KBM-7 (cell line): ENCODE data around the gene MPDU1.

Experiments
- DNase-seq: peaks from one replicate; pipeline ENCODE4 v3.0.0-alpha.2; 2015
- in situ Hi-C: fragments of 300-500 bp; cut with MboI; formaldehyde crosslinking; loops from 2 replicates; pipeline ENCODE4 v1.14.3; 2020; ENCODE audit warnings: low sequenced_read_pairs, low pct_unique_long_range_greater_than_20kb, mixed read lengths

The MPDU1 gene

DNA sequence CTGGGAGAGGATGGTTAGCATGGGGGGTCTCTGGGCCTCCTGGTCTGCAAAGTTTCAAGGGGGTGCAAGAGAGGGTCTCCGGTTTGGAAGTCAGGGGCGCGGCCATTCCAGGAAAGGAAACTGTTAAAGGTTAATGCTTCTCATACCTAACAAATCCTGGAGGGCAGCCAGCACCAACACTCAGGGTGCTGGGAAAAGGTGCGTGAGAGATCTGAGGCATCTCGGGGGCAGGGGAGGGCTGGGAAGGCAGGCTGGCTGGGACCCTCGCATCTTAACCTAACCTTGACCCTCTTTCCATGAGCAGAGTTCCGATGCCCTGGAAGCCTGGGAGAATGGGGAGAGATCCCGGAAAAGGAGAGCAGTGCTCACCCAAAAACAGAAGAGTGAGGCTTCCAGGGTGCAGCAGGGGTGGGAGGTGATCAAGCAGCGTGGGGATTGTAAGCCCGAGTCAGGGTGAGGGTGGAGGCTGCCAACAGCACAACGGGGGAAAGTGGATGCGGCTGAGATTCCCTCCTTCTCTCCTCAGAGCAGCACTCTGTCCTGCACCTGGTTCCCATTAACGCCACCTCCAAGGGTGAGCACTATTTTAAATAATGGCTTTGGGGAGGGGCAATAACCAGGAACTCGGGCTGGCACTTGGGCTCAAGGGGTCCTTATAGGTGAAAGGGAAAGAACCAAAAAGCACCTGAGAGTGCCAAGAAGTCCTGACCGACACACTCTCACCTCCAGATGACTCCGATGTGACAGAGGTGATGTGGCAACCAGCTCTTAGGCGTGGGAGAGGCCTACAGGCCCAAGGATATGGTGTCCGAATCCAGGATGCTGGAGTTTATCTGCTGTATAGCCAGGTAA, 24.1 kb upstream of the MPDU1 start:
- in situ Hi-C loops, result no loop called here
- DNase-seq, result no peak

DNA sequence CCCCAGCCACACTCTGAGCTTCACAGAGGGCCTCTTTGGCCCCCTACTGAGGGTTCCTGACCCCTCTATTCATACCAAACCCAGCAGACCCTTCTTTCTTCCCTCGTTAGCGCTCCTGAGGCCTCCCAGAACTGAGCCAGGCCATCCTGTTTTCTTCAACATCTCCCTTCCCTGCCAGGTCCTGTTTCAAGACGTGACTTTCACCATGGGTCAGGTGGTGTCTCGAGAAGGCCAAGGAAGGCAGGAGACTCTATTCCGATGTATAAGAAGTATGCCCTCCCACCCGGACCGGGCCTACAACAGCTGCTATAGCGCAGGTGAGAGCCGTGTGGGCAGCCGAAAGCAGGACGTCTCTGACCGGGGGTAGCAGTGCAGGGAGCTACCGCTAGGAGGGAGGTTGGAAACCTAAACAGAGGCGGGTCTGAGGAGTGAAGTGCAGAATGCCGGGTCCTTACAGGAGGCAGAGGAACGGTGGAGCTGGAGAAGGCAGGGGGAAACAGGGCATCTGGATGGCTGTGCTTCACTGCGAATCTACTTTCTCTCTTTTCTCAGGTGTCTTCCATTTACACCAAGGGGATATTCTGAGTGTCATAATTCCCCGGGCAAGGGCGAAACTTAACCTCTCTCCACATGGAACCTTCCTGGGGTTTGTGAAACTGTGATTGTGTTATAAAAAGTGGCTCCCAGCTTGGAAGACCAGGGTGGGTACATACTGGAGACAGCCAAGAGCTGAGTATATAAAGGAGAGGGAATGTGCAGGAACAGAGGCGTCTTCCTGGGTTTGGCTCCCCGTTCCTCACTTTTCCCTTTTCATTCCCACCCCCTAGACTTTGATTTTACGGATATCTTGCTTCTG, 23.3 kb upstream of the MPDU1 start:
- DNase-seq, result peak; percentile 76
- in situ Hi-C loops, result no loop called here

DNA sequence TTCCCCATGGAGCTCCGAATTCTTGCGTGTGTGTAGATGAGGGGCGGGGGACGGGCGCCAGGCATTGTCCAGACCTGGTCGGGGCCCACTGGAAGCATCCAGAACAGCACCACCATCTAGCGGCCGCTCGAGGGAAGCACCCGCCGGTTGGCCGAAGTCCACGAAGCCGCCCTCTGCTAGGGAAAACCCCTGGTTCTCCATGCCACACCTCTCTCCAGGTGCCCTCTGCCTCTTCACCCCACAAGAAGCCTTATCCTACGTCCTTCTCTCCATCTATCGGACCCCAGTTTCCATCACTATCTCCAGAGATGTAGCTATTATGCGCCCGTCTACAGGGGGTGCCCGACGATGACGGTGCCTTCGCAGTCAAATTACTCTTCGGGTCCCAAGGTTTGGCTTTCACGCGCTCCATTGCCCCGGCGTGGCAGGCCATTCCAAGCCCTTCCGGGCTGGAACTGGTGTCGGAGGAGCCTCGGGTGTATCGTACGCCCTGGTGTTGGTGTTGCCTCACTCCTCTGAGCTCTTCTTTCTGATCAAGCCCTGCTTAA, 22.6 kb upstream of the MPDU1 start:
- in situ Hi-C loops, result no loop called here
- DNase-seq, result peak; percentile 89

DNA sequence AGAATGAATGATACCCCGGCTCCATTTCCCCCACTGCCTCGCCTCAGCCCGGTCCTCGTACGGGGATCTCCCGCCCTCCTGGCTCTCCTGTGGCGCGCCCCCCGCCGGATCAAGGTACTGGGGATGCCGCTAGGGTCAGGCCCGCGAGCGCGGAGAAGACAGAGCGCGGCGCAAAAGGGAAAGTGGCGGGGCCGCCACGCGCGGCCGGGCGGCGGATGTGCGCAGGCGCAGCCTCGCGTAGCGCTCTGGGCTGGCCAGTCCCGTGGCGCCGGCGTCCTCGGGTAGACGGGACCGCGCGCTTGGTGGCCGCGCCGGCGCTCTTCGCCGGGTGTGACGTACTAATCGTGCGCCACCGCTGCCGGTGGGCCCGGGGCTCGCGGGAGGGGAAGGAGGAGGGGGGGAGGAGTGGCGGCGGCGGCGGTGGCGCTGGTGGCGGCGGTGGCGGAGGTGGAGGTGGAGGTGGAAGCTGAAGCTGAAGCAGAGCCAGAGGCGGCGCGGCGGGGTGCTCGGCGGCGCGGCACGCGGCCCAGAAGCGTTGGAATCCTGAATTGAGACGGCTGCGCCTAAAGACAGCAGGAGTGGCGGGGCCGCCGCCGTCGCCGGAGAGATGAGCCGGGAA, 22.0 kb upstream of the MPDU1 start, which contains the start of gene SENP3:
Gene SENP3, plus strand, starts transcription at position 331 of the 619 bp plus-strand sequence. CDS start 1,158 bp downstream, outside the sequence.
- DNase-seq, result peak; percentile 86
- in situ Hi-C loops, result no loop called here

DNA sequence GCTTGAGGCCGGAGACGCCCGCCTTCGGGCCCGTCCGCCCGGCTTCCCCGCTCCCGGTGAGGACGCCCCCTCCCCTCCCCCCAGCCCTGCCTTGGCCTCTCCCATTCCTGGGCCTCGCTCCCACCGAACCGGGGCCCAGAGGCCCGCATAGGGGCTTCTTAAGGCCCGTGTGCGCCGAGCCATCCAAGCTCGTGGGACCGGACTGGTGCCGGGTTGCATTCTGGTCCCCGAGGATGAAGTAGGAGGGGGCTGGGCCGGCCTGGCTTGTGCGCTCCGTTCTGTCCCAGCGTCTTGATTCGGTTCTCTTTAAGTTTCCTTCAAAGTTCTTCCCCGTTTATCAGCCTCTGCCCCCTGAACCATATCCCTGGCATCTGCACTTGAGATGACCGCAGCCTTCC, 21.4 kb upstream of the MPDU1 start:
- DNase-seq, result no peak
- in situ Hi-C loops, result no loop called here

DNA sequence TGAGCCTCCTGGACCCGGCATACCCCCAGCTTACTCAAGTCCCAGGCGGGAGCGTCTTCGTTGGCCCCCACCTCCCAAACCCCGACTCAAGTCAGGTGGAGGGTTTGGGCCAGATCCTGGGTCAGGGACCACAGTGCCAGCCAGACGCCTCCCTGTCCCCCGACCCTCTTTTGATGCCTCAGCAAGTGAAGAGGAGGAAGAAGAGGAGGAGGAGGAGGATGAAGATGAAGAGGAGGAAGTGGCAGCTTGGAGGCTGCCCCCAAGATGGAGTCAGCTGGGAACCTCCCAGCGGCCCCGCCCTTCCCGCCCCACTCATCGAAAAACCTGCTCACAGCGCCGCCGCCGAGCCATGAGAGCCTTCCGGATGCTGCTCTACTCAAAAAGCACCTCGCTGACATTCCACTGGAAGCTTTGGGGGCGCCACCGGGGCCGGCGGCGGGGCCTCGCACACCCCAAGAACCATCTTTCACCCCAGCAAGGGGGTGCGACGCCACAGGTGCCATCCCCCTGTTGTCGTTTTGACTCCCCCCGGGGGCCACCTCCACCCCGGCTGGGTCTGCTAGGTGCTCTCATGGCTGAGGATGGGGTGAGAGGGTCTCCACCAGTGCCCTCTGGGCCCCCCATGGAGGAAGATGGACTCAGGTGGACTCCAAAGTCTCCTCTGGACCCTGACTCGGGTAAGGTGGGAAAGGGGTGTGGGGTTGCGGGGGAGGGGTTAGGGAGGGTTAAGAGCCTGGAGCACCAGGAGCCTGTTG, 20.4 kb upstream of the MPDU1 start:
- no peak for DNase-seq
- in situ Hi-C loops, result no loop called here

DNA sequence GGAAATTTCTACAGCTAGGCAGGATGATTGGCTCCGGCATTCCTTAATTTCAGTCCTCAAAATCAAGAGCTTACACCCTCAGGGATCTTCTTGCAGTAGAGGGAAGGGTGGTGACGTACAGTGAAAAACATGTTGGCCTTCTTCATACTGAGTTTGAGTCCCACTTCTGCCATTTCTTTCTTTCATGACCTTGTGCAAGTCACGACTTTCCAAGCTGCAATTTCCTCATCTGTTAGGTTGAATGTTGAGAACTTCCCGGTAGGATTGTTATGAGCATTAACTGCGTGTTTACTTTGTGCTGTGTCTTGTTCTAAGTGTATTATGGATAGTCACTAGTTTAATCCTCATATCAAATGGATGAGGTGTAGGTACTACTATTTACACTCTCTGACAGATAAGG, 14.1 kb upstream of the MPDU1 start:
- in situ Hi-C loops, result no loop called here

DNA sequence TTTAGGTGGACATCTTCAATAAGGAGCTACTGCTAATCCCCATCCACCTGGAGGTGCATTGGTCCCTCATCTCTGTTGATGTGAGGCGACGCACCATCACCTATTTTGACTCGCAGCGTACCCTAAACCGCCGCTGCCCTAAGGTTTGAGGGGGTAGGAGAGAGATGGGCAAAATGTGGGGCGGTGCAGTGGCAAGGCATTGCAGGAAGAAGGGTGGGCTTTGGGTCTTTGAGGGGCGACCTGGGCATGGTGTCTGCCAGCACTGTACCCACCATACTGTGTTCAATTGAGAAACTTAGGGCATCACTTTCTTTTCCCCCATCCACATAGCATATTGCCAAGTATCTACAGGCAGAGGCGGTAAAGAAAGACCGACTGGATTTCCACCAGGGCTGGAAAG, 13.3 kb upstream of the MPDU1 start:
- in situ Hi-C loops, result no loop called here
- no peak for DNase-seq

More for the DNA sequence above, 14.1 kb upstream of the MPDU1 start:
- DNase-seq, result no peak

DNA sequence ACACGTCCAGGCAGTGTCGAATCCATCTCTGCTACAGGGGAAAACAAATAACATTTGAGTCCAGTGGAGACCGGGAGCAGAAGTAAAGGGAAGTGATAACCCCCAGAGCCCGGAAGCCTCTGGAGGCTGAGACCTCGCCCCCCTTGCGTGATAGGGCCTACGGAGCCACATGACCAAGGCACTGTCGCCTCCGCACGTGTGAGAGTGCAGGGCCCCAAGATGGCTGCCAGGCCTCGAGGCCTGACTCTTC, 11.4 kb upstream of the MPDU1 start:
- no peak for DNase-seq
- in situ Hi-C loops, result no loop called here

DNA sequence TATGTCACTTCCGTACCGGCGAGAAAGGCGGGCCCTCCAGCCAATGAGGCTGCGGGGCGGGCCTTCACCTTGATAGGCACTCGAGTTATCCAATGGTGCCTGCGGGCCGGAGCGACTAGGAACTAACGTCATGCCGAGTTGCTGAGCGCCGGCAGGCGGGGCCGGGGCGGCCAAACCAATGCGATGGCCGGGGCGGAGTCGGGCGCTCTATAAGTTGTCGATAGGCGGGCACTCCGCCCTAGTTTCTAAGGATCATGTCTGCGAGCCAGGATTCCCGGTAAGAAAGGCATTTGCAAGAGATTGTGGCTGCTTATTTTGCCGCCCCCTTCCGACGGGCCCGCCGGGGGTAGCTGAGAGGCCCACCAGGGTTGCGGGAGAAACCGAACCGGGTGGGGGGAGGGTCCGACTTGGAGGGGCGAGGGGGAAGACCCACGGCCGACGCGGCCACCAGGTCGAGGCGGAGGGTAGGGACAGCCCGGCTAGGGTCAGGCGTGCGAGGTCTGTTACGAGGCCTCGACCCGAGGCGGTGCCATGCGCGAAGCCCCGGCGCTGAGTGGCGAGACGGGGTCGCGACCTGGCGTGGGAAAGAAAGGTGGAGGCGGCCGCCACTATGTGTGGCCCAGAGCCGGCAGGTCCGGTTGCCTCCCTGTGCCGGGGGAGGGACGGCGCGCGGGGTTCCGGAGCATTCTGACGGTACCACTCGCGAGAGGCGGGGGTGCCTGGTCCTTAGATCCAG, 10.9 kb upstream of the MPDU1 start:
- in situ Hi-C loops, result no loop called here
- DNase-seq, result peak; percentile 100

DNA sequence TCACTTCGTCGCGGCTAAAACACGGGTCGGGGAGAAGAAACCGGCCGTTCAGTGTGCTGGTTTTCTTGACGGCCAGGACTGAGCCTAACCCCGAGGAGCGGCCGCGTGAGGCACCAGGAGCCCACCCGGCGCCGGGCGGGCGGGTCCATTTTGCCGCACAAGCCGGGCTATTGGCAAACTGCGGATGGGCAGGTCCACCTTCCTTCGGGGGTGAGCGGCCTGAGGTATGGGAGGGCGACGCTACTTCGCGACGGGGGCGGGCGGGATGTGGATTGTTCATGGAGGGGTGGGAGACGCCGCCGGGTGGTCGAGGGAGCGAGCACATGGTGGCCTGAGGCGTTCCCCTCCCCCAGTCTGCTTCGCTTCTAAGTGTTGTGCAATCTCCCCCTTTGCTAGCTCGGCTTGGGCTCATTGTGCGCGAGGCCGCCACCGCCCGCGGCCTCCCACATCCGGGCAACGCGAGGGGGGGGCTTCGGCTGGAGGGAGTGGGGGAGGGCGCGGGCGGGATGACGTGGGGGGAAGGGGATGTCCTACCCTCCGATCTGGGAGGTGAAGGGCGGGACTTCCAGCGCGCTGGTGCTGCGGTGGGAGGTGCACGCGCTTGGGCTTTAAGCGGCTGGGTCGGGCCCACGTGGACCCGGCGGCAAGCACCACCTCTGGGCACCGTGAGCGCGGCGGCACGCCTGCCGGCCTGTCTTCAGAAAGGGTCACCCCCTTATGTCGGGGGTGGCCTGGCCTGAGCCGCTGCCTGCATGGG, 10.2 kb upstream of the MPDU1 start:
- in situ Hi-C loops, result no loop called here
- DNase-seq, result peak; percentile 88

DNA sequence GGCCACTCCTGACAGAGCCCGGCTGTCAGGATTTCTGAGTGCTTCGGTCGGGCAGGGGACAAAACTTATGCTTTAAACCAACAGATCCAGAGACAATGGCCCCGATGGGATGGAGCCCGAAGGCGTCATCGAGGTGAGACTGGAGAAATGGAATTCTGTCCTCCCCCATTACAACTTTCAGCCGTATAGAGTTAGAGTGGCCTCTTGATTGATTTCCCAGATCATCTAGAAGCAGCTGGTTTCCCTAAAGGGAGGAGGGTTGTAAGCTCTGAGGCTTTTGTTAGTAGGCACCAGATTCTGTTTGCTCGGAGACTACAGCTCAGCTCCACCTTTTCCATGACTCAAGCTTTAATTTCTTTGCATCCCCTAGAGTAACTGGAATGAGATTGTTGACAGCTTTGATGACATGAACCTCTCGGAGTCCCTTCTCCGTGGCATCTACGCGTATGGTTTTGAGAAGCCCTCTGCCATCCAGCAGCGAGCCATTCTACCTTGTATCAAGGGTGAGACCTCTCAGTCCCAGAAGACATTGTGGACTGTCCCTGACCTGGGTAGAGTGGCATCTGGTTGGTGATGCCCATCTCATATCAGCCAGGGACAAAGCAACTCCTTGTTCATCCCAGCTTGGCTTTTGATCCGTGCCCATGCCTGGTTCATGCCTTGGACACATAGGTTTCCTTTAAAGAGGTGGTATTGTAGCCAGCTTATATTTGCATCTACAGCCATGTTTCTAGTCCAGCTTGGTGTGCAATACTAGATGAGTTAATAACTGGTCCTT, 9.3 kb upstream of the MPDU1 start:
- DNase-seq, result no peak
- in situ Hi-C loops, result no loop called here

DNA sequence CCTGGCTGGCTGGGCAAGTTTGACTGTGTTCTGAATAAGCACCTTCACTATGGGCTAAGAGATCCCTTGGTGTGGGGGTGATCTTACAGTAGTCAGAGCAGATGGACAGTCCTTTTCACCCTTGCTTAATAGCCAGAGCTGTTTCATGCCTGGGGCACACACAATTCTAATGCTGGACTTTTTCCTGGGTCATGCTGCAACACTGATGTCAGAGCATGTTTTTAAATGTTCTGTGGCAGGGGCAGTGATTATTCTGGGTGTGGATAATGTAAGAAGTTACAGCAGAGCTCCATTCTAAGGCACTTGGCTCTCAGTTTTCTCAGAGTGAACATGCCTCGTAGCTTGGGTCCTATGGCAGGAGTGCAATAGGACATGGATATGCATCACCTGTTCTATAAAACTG, 8.2 kb upstream of the MPDU1 start:
- in situ Hi-C loops, result no loop called here
- no peak for DNase-seq

DNA sequence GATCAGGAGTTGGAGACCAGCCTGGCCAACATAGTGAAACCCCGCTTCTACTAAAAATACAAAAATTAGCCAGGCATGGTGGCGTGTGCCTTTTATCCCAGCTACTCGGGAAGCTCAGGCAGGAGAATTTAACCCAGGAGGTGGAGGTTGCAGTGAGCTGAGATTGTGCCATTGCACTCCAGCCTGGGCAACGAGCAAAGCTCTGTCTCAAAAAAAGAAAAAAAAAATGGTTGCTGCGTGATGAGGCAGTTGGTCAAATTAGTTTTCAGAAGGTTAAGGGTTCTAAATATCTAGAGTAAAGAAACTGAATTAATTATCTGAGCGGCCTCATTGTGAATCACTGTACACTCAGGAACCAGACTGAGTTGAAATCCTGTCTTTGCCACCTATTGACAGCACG, 7.7 kb upstream of the MPDU1 start:
- DNase-seq, result no peak
- in situ Hi-C loops, result no loop called here

DNA sequence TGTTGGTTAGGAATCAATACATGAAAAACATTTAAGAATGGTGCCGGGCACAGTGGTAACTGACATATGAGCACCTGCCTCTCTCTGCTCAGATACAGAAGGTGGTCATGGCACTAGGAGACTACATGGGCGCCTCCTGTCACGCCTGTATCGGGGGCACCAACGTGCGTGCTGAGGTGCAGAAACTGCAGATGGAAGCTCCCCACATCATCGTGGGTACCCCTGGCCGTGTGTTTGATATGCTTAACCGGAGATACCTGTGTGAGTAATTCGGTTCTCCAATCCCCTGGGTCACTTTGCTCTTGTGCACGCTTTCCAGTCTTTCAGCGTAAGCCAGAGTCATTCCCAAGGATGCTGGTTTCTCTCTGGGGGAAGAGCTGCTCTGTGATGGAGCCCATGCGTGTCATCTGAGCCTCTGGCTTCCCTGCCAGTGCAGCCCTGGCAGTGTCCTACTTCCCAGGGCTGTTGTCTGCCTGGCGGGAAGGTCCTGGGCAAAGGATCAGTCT, 7.2 kb upstream of the MPDU1 start:
- in situ Hi-C loops, result no loop called here
- no peak for DNase-seq

DNA sequence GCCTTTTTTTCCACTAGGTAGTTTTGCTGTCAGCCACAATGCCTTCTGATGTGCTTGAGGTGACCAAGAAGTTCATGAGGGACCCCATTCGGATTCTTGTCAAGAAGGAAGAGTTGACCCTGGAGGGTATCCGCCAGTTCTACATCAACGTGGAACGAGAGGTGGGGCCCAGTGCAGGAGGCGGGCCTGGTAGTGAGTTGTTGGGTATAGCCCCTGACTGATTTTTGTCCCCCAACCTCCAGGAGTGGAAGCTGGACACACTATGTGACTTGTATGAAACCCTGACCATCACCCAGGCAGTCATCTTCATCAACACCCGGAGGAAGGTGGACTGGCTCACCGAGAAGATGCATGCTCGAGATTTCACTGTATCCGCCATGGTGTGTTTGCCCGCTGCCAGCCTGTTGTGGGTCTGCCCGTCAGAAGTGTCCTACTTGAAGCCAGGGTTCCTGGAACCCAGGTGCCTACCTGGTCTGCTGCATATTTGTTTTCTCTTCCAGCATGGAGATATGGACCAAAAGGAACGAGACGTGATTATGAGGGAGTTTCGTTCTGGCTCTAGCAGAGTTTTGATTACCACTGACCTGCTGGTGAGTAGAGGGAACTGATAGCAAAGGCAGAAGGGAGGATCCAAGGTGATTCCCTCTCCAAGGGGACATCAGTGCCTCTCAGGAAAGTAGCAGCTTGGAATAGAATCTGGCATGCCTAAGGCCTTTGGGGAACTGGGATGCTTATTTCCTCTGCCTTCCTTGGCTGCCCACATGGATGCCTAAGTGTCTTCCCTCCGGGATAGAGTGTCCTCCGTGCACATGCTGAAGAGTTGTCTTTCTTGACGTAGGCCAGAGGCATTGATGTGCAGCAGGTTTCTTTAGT, 6.1 kb upstream of the MPDU1 start:
- peak; percentile 18 for DNase-seq
- in situ Hi-C loops, result no loop called here
